IPS-18a (cell line): Measurements from ENCODE around the gene NBPF12.
"Not testable (repeated sequence)": the region's sequence is repeated elsewhere in the genome, so short reads cannot be mapped to it uniquely, and the experiment has no call there.

Experiments
- H3K27ac ChIP-seq: one replicate; pipeline ENCODE4 v1.5.1; 2013; ENCODE audit warnings: low read length
- H3K27me3 ChIP-seq: one replicate; pipeline ENCODE4 v1.6.1; 2013; ENCODE audit warnings: mild to moderate bottlenecking, low read length; ENCODE audit not compliant: control insufficient read depth, insufficient read depth
- H3K36me3 ChIP-seq: one replicate; pipeline ENCODE4 v1.6.1; 2013; ENCODE audit warnings: low read depth, low read length; ENCODE audit not compliant: control insufficient read depth
- H3K4me1 ChIP-seq: one replicate; pipeline ENCODE4 v1.6.1; 2013; ENCODE audit warnings: low read depth, low read length; ENCODE audit not compliant: control insufficient read depth
- H3K4me3 ChIP-seq: one replicate; pipeline ENCODE4 v1.5.1; 2013; ENCODE audit warnings: low read length
- H3K9ac ChIP-seq: one replicate; pipeline ENCODE4 v1.6.1; 2013; ENCODE audit warnings: mild to moderate bottlenecking, low read length, moderate library complexity
- H3K9me3 ChIP-seq: one replicate; pipeline ENCODE4 v1.6.1; 2013; ENCODE audit warnings: low read depth, low read length; ENCODE audit not compliant: control insufficient read depth

NBPF12 gene

DNA sequence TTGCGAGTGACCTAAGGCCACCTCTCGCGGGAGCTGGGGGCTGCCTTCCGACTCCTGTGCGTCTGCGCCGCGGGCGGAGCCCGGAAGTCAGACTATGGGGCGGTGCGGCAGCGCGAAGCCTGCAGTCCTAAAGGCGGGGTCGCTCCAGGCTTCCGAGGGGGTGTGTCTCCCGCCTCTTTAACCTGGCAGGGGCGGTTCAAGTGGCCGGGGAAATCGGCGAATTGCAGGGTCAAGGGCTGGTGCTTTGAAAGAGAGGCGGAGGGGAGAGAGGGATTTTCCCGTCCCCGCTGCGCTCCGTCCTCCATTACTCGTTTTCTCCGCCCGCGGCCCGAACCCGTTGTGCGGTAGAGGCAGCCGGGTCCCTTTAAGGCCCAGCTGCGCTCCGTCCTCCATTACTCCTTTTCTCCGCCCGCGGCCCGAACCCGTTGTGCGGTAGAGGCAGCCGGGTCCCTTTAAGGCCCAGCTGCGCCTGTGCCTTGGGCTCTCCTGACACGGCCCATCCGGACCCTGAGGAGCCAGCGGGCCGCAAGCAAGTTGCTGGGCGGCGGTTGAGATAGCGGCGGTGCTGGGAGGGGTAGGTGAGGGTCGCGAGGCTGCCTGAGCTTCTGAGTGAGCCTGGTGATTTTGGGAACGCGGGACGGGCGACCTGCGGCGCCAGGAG lies at the start of gene NBPF12:
Gene NBPF12 (plus strand): TSS at position 83 of the 661 bp plus-strand sequence. CDS start 21,820 bp downstream, outside the sequence.
- H3K27ac ChIP-seq, H3K36me3 ChIP-seq: not testable (repeated sequence)
- peak within 1 kb of the TSS; percentile 62 for H3K4me3 ChIP-seq

GRCh38 chr1:146891355-146891754 lies 46.8 kb upstream of the NBPF12 start:
- not testable (repeated sequence) for H3K9me3 ChIP-seq, H3K27ac ChIP-seq, H3K27me3 ChIP-seq, H3K9ac ChIP-seq, H3K4me3 ChIP-seq, H3K36me3 ChIP-seq, H3K4me1 ChIP-seq

More for the DNA sequence above, at the start of gene NBPF12:
- H3K9ac ChIP-seq, result peak within 1 kb of the TSS; percentile 66
- H3K4me1 ChIP-seq, H3K27me3 ChIP-seq, H3K9me3 ChIP-seq: not testable (repeated sequence)

- not testable (repeated sequence) for H3K27me3 ChIP-seq, H3K27ac ChIP-seq, H3K4me1 ChIP-seq, H3K4me3 ChIP-seq, H3K9me3 ChIP-seq, H3K36me3 ChIP-seq, H3K9ac ChIP-seq
Measured at GRCh38 chr1:146892331-146892730, 45.8 kb upstream of the NBPF12 start.

DNA sequence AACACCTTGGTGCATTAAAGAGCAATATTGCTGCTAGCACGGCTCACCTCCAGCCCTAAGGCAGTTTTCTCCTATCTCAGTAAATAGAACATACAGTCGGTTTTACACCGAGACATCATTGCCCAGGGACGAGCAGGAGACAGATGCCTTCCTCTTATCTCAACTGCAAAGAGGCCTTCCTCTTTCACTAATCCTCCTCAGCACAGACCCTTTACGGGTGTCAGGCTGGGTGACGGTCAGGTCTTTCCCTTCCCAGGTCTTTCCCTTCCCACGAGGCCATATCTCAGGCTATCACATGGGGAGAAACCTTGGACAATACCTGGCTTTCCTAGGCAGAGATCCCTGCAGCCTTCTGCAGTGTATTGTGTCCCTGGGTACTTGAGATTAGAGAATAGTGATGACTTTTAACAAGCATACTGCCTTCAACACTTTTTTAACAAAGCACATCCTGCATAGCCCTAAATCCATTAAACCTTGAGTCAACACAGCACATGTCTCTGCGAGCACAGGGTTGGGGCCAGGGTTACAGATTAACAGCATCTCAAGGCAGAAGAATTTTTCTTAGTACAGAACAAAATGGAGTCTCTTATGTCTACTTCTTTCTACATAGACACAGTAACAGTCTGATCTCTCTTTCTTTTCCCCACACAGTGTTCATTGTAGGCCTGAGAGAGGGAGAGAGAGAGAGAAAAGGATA lies 30.4 kb upstream of the NBPF12 start:
- not testable (repeated sequence) for H3K27me3 ChIP-seq, H3K9me3 ChIP-seq, H3K36me3 ChIP-seq, H3K9ac ChIP-seq, H3K4me3 ChIP-seq, H3K27ac ChIP-seq, H3K4me1 ChIP-seq

DNA sequence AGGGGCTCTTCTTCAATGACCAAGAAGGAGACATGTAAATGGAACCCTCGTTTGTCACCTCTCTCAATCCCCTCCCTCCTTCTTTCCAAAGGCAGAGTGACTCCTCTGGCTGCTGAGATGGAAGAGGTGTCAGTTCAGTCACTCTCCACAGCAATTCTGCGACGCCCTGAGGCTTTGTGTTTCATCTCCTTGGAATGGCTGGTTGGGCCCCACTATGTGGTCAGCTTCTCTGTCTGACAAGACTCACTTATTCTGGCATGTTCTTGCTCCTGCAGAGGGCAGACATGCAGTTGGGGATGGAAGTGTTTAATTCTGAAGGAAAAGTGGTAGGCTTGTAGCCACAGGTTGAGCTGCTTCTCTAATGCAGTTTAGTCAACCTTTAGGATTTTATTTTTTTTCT lies 25.1 kb upstream of the NBPF12 start:
- not testable (repeated sequence) for H3K36me3 ChIP-seq, H3K4me1 ChIP-seq, H3K27ac ChIP-seq, H3K9ac ChIP-seq, H3K27me3 ChIP-seq, H3K9me3 ChIP-seq, H3K4me3 ChIP-seq

GRCh38 chr1:146920811-146921210 lies 17.3 kb upstream of the NBPF12 start:
- H3K9me3 ChIP-seq, H3K4me3 ChIP-seq, H3K27me3 ChIP-seq, H3K27ac ChIP-seq, H3K9ac ChIP-seq, H3K4me1 ChIP-seq, H3K36me3 ChIP-seq: not testable (repeated sequence)

DNA sequence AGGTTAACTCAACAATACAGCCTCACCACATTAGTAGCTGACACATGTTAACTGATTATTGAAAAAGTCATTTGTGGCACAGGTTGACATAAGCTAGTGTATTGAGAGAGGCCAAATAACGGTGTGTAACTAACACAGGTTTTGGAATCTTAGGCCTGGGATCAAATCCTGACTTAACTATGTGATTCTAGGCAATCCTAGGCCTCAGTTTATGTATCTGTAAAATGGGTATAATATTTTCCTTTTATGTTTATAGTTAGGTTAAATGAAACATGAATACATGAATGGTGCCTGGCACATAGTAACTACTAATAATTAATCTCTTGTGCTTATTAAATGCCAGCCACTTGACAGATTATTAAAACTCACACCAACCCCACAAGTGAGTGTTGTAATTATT lies 15.5 kb upstream of the NBPF12 start:
- not testable (repeated sequence) for H3K9me3 ChIP-seq, H3K27ac ChIP-seq, H3K36me3 ChIP-seq

GRCh38 chr1:146924106-146924505 lies 14.0 kb upstream of the NBPF12 start:
- H3K9me3 ChIP-seq, H3K4me3 ChIP-seq, H3K4me1 ChIP-seq, H3K9ac ChIP-seq, H3K36me3 ChIP-seq, H3K27me3 ChIP-seq, H3K27ac ChIP-seq: not testable (repeated sequence)

More for the DNA sequence above, 15.5 kb upstream of the NBPF12 start:
- H3K4me3 ChIP-seq, H3K27me3 ChIP-seq, H3K9ac ChIP-seq, H3K4me1 ChIP-seq: not testable (repeated sequence)

GRCh38 chr1:146926413-146926812 lies 11.7 kb upstream of the NBPF12 start:
- H3K9me3 ChIP-seq, H3K27me3 ChIP-seq, H3K36me3 ChIP-seq, H3K4me1 ChIP-seq, H3K9ac ChIP-seq, H3K4me3 ChIP-seq, H3K27ac ChIP-seq: not testable (repeated sequence)

DNA sequence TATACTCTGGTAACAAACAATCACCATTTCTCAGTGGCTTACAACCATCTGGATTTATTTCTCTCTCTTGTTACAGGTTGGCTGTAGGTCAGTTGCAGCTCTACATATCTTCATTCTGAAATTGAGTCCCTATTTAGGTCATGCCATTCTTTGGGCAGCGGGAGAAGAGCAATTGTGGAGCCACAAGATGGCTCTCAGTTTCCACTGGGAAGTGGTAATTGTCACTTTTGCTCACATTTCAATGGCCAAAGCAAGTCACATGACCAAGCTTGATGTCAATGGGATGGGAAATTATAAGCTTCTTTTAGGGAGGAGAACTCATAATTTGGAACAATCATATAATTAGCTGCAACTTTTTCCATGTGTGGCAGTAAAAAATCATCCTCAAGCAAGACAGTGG lies 7.9 kb upstream of the NBPF12 start:
- not testable (repeated sequence) for H3K4me3 ChIP-seq, H3K9ac ChIP-seq, H3K36me3 ChIP-seq, H3K27me3 ChIP-seq, H3K9me3 ChIP-seq, H3K27ac ChIP-seq, H3K4me1 ChIP-seq

GRCh38 chr1:146934390-146935223 lies 3.5 kb upstream of the NBPF12 start:
- H3K27ac ChIP-seq, H3K4me1 ChIP-seq, H3K27me3 ChIP-seq, H3K4me3 ChIP-seq, H3K9ac ChIP-seq, H3K9me3 ChIP-seq, H3K36me3 ChIP-seq: not testable (repeated sequence)

GRCh38 chr1:146937462-146937861 lies 662 bp upstream of the NBPF12 start:
- not testable (repeated sequence) for H3K9ac ChIP-seq, H3K27me3 ChIP-seq, H3K4me3 ChIP-seq, H3K9me3 ChIP-seq, H3K4me1 ChIP-seq, H3K36me3 ChIP-seq, H3K27ac ChIP-seq
